Activated CD8-positive, alpha-beta memory T cell treated with anti-CD3 and anti-CD28 coated beads, Interleukin-2, amount 50 U/mL, for 4 hours (primary cell): Measurements from ENCODE around the gene NSFL1C.
A peak's percentile ranks its signal among the peaks of the same experiment; 100 is the strongest.

ENCODE experiments used
- DNase-seq: peaks from one replicate; pipeline ENCODE4 v3.0.0-alpha.2; 2020

Gene NSFL1C

GRCh38 chr20:1457992-1458391 is 8.7 kb downstream of the NSFL1C start:
- DNase-seq, result no peak

GRCh38 chr20:1456300-1456699 is 10.3 kb downstream of the NSFL1C start:
- no peak for DNase-seq

GRCh38 chr20:1450926-1451491 is 15.6 kb downstream of the NSFL1C start:
- DNase-seq, result no peak

GRCh38 chr20:1449370-1449769 is 17.3 kb downstream of the NSFL1C start:
- DNase-seq, result no peak

GRCh38 chr20:1448081-1448620 is 18.5 kb downstream of the NSFL1C start:
- no peak for DNase-seq

- no peak for DNase-seq
Measured at GRCh38 chr20:1446536-1446935, 20.1 kb downstream of the NSFL1C start.

GRCh38 chr20:1443085-1443484 is 23.6 kb downstream of the NSFL1C start:
- DNase-seq, result no peak

GRCh38 chr20:1442304-1442703 is 24.3 kb downstream of the NSFL1C start:
- DNase-seq, result no peak

GRCh38 chr20:1441133-1441532 is 25.5 kb downstream of the NSFL1C start:
- DNase-seq, result no peak

GRCh38 chr20:1440024-1440423 is 26.6 kb downstream of the NSFL1C start:
- DNase-seq, result no peak

- DNase-seq, result no peak
Measured at GRCh38 chr20:1438361-1438760, 28.3 kb downstream of the NSFL1C start.

GRCh38 chr20:1437235-1437904 is 29.3 kb downstream of the NSFL1C start:
- peak; percentile 79 for DNase-seq

GRCh38 chr20:1436263-1436662 is 30.4 kb downstream of the NSFL1C start:
- DNase-seq, result no peak

GRCh38 chr20:1435337-1435699 is 31.3 kb downstream of the NSFL1C start:
- DNase-seq, result no peak

- no peak for DNase-seq
Measured at GRCh38 chr20:1434571-1435336, 31.9 kb downstream of the NSFL1C start.

- no peak for DNase-seq
Measured at GRCh38 chr20:1431158-1431557, 35.5 kb downstream of the NSFL1C start.

GRCh38 chr20:1430004-1430451 is 36.6 kb downstream of the NSFL1C start:
- no peak for DNase-seq

- DNase-seq, result no peak
Measured at GRCh38 chr20:1429143-1429728, 37.4 kb downstream of the NSFL1C start.

- DNase-seq, result no peak
Measured at GRCh38 chr20:1427457-1428054, 39.1 kb downstream of the NSFL1C start.

GRCh38 chr20:1426231-1426849 is 40.3 kb downstream of the NSFL1C start:
- DNase-seq, result no peak

GRCh38 chr20:1424336-1424735 is 42.3 kb downstream of the NSFL1C start:
- no peak for DNase-seq

GRCh38 chr20:1423625-1424106 is 43.0 kb downstream of the NSFL1C start:
- DNase-seq, result no peak
